Activated CD4-positive, alpha-beta memory T cell treated with anti-CD3 and anti-CD28 coated beads, Interleukin-2, amount 10 ng/mL, durations not matched to agents 7 days and 5 days (primary cell): ENCODE measurements around the gene CHST1. TPM values are rescaled to one million over a fixed set of nuclear protein-coding genes. Genes with fewer than 3 reads are reported as not detected.

Experiments used
- CTCF ChIA-PET: fragments of 350-600 bp; sonication (Branson Sonifier 250); formaldehyde crosslinking; loops from one replicate; lab custom pipeline; 2021; ENCODE audit warnings: antibody characterized with exemption, inconsistent platforms; lab: Charles Lee
- POLR2A ChIA-PET: fragments of 350-600 bp; sonication (Branson Sonifier 250); formaldehyde crosslinking; loops from one replicate; lab custom pipeline; 2021; ENCODE audit warnings: antibody characterized with exemption; lab: Charles Lee
- DNase-seq: peaks from one replicate; pipeline ENCODE4 v3.0.0-alpha.2; 2020
- H3K27ac Mint-ChIP-seq: one replicate; pipeline ENCODE4 v1.8.0; 2021; ENCODE audit warnings: mild to moderate bottlenecking, mixed read lengths
- H3K27me3 Mint-ChIP-seq: one replicate; pipeline ENCODE4 v1.8.0; 2021; ENCODE audit warnings: mixed read lengths
- H3K36me3 Mint-ChIP-seq: one replicate; pipeline ENCODE4 v1.8.0; 2021; ENCODE audit warnings: low read depth, mixed read lengths
- H3K4me1 Mint-ChIP-seq: one replicate; pipeline ENCODE4 v1.8.0; 2021; ENCODE audit warnings: mixed read lengths
- H3K4me3 Mint-ChIP-seq: one replicate; pipeline ENCODE4 v1.8.0; 2021; ENCODE audit warnings: mild to moderate bottlenecking, mixed read lengths
- H3K9me3 Mint-ChIP-seq: one replicate; pipeline ENCODE4 v1.8.0; 2021; ENCODE audit warnings: mixed read lengths
- total RNA-seq, 2 experiments: library from RNA; stranded (reverse); gene quantifications; one replicate each; pipeline ENCODE4 v1.2.3, GENCODE V29; 2021

The CHST1 gene
- total RNA-seq, 2 experiments from 2014 or later = not detected

- no peaks in the 10 kb centered on the region for H3K9me3 Mint-ChIP-seq
- no peak overlapping the region for H3K27ac Mint-ChIP-seq
- CTCF ChIA-PET = interaction anchor here (1.0 kb wide), 1 partner anchor 110 kb away, joined by 4 read pairs; no protein-coding TSS in a partner anchor
- no peak for DNase-seq
- peaks cover 2% of the 10 kb centered on the region for H3K4me1 Mint-ChIP-seq
- POLR2A ChIA-PET = no interaction called here
- no peaks in the 10 kb centered on the region for H3K36me3 Mint-ChIP-seq
- no peak overlapping the region for H3K4me3 Mint-ChIP-seq
- H3K27me3 Mint-ChIP-seq = peaks cover 44% of the 10 kb centered on the region
Observed at GRCh38 chr11:45661439-45662055, 3.9 kb downstream of the CHST1 start.

- Mint-ChIP-seq H3K4me3 (no peak overlapping the region), H3K27me3 (peaks cover 41% of the 10 kb centered on the region), H3K36me3 (no peaks in the 10 kb centered on the region), H3K9me3 (no peaks in the 10 kb centered on the region), H3K4me1 (peaks cover 2% of the 10 kb centered on the region), H3K27ac (no peak overlapping the region)
- ChIA-PET POLR2A (no interaction called here), CTCF (no interaction called here)
- no peak for DNase-seq
Observed at GRCh38 chr11:45660729-45661438, 4.5 kb downstream of the CHST1 start.

GRCh38 chr11:45659818-45660160 is 5.6 kb downstream of the CHST1 start:
- CTCF ChIA-PET = no interaction called here
- H3K27me3 Mint-ChIP-seq = peaks cover 39% of the 10 kb centered on the region

GRCh38 chr11:45659031-45659817 is 6.2 kb downstream of the CHST1 start:
- ChIA-PET CTCF (no interaction called here), POLR2A (no interaction called here)
- Mint-ChIP-seq H3K36me3 (no peaks in the 10 kb centered on the region), H3K4me1 (peaks cover 2% of the 10 kb centered on the region), H3K27ac (no peak overlapping the region), H3K4me3 (no peak overlapping the region), H3K27me3 (peaks cover 39% of the 10 kb centered on the region), H3K9me3 (no peaks in the 10 kb centered on the region)
- DNase-seq = no peak

More at GRCh38 chr11:45659818-45660160, 5.6 kb downstream of the CHST1 start:
- Mint-ChIP-seq H3K9me3 (no peaks in the 10 kb centered on the region), H3K36me3 (no peaks in the 10 kb centered on the region), H3K4me1 (peaks cover 2% of the 10 kb centered on the region), H3K27ac (no peak overlapping the region), H3K4me3 (no peak overlapping the region)
- no peak for DNase-seq
- POLR2A ChIA-PET = no interaction called here

GRCh38 chr11:45658292-45658991 is 7.0 kb downstream of the CHST1 start:
- no peak overlapping the region for H3K4me3 Mint-ChIP-seq
- POLR2A ChIA-PET = no interaction called here
- H3K4me1 Mint-ChIP-seq = peaks cover 2% of the 10 kb centered on the region
- DNase-seq = no peak
- H3K36me3 Mint-ChIP-seq = no peaks in the 10 kb centered on the region
- H3K27ac Mint-ChIP-seq = no peak overlapping the region
- H3K27me3 Mint-ChIP-seq = peaks cover 33% of the 10 kb centered on the region
- H3K9me3 Mint-ChIP-seq = no peaks in the 10 kb centered on the region
- CTCF ChIA-PET = interaction anchor here (1.2 to 1.5 kb wide), 2 partner anchors 8 to 287 kb away, joined by 3 read pairs; no protein-coding TSS in a partner anchor

- Mint-ChIP-seq H3K36me3 (no peaks in the 10 kb centered on the region), H3K27me3 (peaks cover 29% of the 10 kb centered on the region), H3K4me3 (no peak overlapping the region), H3K9me3 (no peaks in the 10 kb centered on the region), H3K4me1 (no peaks in the 10 kb centered on the region), H3K27ac (no peak overlapping the region)
- no peak for DNase-seq
- ChIA-PET POLR2A (no interaction called here), CTCF (interaction anchor here (1.2 to 1.5 kb wide), 2 partner anchors 9 to 287 kb away, joined by 3 read pairs; no protein-coding TSS in a partner anchor)
Observed at GRCh38 chr11:45657496-45658260, 7.7 kb downstream of the CHST1 start.

- Mint-ChIP-seq H3K27ac (no peak overlapping the region), H3K27me3 (peaks cover 20% of the 10 kb centered on the region), H3K4me1 (no peaks in the 10 kb centered on the region), H3K4me3 (no peak overlapping the region), H3K36me3 (no peaks in the 10 kb centered on the region), H3K9me3 (no peaks in the 10 kb centered on the region)
- ChIA-PET POLR2A (no interaction called here), CTCF (interaction anchor here (1.1 to 2.7 kb wide), 4 partner anchors 40 to 316 kb away, joined by 3 to 19 read pairs (median 4); no protein-coding TSS in a partner anchor)
- DNase-seq = no peak
Observed at GRCh38 chr11:45655831-45656230, 9.6 kb downstream of the CHST1 start.

GRCh38 chr11:45655347-45655756 is 10.1 kb downstream of the CHST1 start:
- CTCF ChIA-PET = interaction anchor here (0.7 to 2.7 kb wide), 11 partner anchors 11 to 320 kb away, joined by 3 to 19 read pairs (median 3); no protein-coding TSS in a partner anchor
- Mint-ChIP-seq H3K9me3 (no peaks in the 10 kb centered on the region), H3K4me1 (no peaks in the 10 kb centered on the region), H3K4me3 (no peak overlapping the region), H3K36me3 (no peaks in the 10 kb centered on the region), H3K27ac (no peak overlapping the region), H3K27me3 (peaks cover 18% of the 10 kb centered on the region)
- peak; percentile 58 for DNase-seq
- POLR2A ChIA-PET = no interaction called here

GRCh38 chr11:45655012-45655283 is 10.5 kb downstream of the CHST1 start:
- ChIA-PET POLR2A (no interaction called here), CTCF (interaction anchor here (0.7 to 2.7 kb wide), 11 partner anchors 8 to 319 kb away, joined by 3 to 19 read pairs (median 3); no protein-coding TSS in a partner anchor)
- H3K27ac Mint-ChIP-seq = no peak overlapping the region
- no peak overlapping the region for H3K4me3 Mint-ChIP-seq
- H3K4me1 Mint-ChIP-seq = no peaks in the 10 kb centered on the region
- no peak for DNase-seq
- H3K36me3 Mint-ChIP-seq = no peaks in the 10 kb centered on the region
- no peaks in the 10 kb centered on the region for H3K9me3 Mint-ChIP-seq
- peaks cover 15% of the 10 kb centered on the region for H3K27me3 Mint-ChIP-seq

- ChIA-PET CTCF (interaction anchor here (0.7 to 2.7 kb wide), 11 partner anchors 9 to 319 kb away, joined by 3 to 19 read pairs (median 3); no protein-coding TSS in a partner anchor), POLR2A (no interaction called here)
- Mint-ChIP-seq H3K27me3 (peaks cover 12% of the 10 kb centered on the region), H3K27ac (no peak overlapping the region), H3K4me3 (no peak overlapping the region), H3K36me3 (no peaks in the 10 kb centered on the region), H3K9me3 (no peaks in the 10 kb centered on the region), H3K4me1 (no peaks in the 10 kb centered on the region)
- DNase-seq = no peak
Observed at GRCh38 chr11:45654231-45655011, 11.0 kb downstream of the CHST1 start.

- H3K36me3 Mint-ChIP-seq = no peaks in the 10 kb centered on the region
- no peak for DNase-seq
- H3K4me3 Mint-ChIP-seq = no peak overlapping the region
- ChIA-PET POLR2A (no interaction called here), CTCF (interaction anchor here (1.7 kb wide), 1 partner anchor 118 kb away, joined by 5 read pairs; no protein-coding TSS in a partner anchor)
- H3K27me3 Mint-ChIP-seq = peaks cover 17% of the 10 kb centered on the region
- H3K9me3 Mint-ChIP-seq = no peaks in the 10 kb centered on the region
- no peaks in the 10 kb centered on the region for H3K4me1 Mint-ChIP-seq
- no peak overlapping the region for H3K27ac Mint-ChIP-seq
Observed at GRCh38 chr11:45653277-45653676, 12.1 kb downstream of the CHST1 start.
